ENCODE data around the gene IFIT1.
"Not testable (repeated sequence)": the region's sequence is repeated elsewhere in the genome, so short reads cannot be mapped to it uniquely, and the experiment has no call there.

Gene IFIT1

DNA sequence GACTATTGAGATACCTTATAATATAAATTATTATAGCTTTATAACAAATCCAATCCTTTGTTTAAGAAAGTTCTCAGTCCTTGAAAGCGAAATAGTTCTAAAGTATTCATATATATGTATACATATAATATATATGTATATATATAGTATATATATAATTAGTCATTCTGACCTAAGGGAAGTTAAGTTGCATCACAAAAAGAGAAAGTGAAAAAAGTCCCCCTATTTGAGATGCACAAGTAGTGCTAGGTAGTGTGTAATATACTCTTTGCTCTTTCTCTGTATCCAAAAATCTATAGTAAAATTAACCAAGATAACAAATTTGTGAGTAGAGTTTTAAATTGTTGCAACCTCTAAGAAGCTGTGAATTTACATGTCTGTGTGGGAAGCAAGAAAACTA lies 27.9 kb upstream of the IFIT1 start:
- DNase-seq (ENCODE audit: low read depth, low spot score): no peak

DNA sequence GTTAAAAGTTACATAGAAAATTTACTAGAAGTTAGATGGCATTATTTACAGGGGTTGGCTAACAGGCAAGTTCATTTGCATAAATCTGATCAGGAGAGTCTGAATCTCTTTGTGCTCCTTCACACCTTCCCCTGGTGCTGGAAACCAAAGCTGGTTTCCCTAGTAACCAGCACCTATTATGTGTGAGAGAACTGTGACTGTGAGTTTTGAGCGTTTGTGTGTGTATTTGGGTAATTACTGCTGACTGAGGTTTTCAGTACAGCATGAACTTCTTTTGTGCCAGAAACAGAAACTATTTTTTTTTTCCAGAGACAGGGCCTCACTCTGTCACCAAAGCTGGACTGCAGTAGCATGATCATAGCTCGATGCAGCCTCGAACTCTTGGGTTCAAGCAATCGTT lies 24.9 kb upstream of the IFIT1 start:
- DNase-seq (ENCODE audit: low read depth, low spot score): no peak

DNA sequence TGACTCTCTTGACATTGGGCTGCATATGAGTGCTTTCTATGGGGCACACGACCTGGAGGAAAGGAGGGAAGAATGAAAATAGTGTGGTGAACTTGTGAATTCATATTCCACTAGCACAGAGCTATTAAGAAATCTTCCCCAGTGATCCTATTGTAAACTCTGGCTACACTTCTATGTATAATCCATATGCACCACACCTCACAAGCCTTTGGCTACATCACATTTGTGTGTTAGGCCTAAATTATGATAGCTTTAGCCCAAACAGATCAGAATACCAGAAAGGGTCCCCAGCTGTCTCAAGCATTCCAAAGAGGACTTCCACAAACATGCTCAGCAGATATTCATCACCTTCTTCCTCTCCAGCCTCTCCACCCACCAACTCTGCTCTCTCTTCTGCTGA lies 24.3 kb upstream of the IFIT1 start:
- no peak for DNase-seq (ENCODE audit: low read depth, low spot score)

DNA sequence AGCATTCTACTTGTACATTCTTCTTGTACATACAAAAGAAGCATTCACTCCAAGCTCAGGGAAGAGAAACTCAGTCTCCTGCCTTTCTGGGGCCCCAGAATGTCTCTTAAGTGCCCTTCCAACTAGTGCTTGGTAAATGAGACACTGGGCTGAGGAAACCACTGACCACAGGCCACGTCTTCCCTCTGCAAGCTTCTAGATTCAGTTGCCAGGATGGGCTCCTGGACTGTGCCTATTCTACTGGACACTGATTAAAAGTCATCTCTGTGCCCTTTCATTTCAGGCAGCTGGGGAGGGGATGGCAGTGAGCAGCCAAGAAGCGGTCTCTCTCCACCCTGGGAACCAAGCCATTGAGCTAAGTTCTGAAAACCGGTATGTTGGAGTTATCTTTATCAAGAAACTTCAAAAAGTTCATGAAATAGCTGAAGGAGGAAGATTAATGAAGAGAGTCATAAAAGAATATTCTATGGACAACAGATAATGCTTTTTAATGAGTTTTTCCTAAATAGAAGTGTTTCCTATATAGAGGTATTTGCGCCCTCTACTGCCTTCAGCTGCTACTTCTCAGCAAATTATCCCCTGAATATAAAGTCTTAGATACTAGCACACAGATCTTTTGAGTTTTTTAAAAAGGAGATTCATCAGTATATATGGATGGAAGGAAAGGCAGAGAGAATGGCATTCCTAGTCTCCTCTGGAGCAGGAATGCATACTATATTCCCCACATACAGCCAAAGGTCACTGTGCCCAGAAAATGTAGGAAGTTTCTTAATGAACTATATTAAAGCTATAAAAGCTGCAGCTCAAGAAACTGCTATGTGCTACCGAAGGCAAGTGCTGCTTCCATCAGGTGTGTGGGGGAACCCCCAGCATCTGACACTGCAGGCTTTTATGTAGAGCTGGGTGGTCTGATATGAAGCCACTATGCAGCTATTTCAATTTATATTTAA lies 23.0 kb upstream of the IFIT1 start:
- no peak for DNase-seq (ENCODE audit: low read depth, low spot score)

DNA sequence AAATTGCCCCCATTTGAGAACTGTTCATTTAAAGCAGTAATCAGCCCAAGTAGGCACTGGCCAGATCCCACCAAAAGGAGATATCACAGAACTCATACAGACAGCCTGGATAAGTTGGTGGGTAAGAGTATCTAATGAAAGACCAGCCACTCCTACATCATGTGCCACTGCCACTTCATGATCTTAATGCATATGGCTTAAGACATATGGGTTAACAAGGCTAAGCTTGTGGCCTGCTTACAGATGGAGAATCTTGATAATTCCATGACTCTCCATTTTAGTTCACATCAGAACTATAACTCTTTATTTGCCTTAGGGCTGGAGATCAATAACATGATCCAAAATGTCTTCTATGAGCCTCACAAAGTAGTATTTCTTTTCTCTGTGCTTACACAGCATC lies 21.3 kb upstream of the IFIT1 start:
- DNase-seq (ENCODE audit: low read depth, low spot score): no peak

DNA sequence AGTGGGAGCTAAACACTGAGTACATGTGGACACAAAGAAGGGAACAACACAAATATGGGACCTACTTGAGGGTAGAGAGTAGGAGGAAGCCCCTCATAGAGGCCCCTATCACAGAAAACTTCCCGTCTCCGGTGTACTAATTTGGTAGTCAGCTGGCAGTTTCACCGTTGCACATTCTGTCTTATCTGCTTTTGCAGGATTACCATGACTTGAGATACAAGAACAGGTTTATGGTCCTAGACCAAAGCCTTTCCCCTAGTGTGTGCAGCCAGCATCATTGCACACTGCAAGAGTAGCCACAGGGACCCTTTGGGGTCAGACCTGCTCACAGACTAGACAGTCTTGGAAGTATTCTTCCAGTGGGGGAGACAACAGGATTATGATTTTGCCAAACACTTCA lies 20.4 kb upstream of the IFIT1 start:
- DNase-seq (ENCODE audit: low read depth, low spot score): no peak

DNA sequence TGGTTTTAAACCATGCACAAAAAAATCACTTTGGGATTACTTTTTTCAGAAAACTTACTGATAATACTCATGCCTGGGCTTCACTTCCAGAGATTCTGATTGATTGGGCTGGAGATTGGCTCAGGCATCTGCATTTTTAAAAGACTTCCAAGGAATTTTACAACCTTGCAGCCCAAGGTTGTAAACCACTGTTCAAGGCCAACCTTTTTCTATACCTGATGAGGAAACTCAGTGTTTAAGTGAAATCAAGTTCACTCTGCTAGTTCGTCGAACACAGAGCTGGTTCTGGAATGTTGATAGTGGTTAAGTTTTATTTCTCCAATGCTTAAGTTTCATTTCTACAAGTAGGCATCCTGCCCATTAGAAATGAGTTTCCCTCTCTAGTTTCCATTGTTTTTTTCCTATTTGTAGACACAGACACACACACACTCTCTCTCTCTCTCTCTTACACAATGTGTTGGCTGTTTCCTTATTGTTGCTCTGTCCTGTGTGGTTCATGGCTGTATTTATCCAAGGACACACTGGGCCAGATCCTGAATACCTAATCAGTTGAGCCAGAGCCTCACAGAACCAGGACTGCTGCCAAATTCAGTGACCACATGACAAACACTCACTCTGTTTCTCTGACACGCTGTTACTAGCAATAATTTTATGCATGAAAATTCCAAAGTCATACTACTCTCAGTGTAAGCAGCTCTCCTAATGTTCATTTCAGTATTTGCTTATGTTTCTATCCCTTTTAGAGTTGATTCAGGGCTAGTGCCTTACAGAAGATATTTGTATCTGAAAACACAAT lies 18.3 kb upstream of the IFIT1 start:
- DNase-seq (ENCODE audit: low read depth, low spot score): no peak

DNA sequence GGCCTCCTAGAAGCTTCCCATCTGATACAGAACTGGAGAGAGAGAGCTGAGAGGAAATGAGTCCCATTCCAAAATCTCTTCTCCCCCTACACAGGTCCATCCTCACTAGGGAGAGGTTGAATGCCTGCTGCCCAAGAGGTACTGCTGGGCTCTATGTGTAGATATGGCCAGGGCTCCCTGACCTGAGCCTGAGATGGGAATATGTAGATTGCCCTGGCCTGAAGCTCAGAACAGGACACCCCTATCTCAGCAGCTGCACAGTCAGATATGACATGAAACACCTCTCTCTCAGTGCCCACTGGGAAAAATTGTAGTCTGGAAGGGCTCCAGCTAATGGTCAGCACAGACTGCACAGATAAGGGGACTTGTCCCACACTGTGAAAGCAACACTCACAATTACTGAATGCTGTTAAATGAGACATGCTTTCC lies 17.7 kb upstream of the IFIT1 start:
- DNase-seq (ENCODE audit: low read depth, low spot score): no peak

DNA sequence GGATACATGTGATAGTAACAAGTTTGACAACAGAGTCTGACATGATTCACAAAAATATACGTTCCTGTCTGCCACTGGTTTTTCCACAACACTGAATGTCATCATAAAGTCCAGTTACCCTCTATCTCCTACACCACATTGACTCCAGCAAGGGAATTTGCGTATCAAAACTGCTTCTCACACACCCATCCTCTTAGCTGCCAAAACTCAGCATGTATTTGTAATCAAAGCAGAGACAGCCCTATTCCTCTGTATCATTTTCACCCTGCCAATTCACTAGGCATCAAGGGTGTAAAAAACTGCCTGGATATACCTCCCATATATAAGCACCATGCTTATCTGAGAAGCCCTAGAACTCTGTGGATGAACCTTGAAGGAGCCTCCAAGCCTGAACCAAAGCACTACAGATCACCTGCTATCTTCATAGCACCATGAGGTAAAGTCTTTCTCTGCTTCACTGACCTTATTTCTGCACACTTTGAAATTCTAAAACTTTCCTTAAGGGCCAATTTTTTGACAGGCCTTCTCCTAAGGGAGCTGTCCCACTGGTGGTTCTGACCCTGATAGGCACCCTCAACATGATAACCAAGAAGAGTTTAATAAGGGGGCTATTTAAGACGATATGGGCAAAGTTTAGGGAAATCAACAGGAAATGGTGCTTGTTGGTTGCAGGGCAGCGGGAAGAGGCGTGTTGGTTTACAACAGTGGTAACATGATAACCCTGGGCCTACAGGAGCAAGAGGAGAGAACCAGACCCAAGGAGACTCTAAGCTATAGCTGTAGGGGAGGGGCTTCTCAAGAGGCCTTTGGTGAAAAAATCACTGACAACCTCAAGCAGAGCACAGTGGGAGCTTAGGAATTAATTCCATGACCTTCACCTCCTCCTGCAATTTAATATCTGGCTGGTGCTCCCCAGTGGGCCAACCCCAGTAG lies 14.5 kb upstream of the IFIT1 start, which contains the start of gene IFIT1B:
Gene IFIT1B (plus strand): TSS at position 352 of the 933 bp plus-strand sequence. CDS start 80 bp downstream, at position 432.
- DNase-seq (ENCODE audit: low read depth, low spot score): no peak

DNA sequence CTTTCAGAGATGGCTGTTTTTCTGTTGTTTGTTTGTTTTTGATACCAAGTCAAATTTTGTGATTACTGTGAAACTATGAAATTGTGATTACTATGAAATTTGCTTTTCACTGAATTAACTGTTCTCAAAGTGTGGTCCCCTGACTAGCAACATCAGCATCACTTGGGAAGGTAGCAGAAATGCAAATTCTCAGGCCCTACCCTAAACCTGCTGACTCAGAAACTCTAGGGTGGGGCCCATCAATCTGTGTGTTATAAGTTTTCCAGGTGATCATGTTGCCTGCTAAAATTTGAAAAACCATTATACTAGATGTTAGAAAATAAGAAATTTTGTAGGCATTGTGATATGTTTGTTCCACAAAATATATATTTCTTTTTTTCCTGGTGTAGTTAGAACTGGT lies 13.3 kb upstream of the IFIT1 start:
- DNase-seq (ENCODE audit: low read depth, low spot score): no peak

DNA sequence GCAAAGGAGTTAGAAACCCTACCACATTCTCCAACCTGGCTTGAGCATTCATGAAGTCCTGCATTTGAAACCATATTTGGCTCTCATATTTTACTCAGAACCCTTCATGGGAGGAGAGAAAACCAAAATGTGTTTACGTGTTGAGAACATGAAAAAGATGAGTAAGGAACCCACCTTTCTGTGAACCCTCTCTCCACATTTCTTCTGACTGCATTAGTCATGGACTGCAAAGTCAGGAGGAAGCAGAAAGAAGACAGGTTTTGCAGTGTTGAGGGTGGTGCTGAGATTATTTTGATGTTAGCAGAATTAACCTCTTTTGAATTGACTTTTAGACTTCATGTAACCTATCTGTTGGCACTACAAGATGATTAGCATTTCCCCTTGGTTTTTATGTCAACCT lies 9.7 kb upstream of the IFIT1 start:
- DNase-seq (ENCODE audit: low read depth, low spot score): no peak

DNA sequence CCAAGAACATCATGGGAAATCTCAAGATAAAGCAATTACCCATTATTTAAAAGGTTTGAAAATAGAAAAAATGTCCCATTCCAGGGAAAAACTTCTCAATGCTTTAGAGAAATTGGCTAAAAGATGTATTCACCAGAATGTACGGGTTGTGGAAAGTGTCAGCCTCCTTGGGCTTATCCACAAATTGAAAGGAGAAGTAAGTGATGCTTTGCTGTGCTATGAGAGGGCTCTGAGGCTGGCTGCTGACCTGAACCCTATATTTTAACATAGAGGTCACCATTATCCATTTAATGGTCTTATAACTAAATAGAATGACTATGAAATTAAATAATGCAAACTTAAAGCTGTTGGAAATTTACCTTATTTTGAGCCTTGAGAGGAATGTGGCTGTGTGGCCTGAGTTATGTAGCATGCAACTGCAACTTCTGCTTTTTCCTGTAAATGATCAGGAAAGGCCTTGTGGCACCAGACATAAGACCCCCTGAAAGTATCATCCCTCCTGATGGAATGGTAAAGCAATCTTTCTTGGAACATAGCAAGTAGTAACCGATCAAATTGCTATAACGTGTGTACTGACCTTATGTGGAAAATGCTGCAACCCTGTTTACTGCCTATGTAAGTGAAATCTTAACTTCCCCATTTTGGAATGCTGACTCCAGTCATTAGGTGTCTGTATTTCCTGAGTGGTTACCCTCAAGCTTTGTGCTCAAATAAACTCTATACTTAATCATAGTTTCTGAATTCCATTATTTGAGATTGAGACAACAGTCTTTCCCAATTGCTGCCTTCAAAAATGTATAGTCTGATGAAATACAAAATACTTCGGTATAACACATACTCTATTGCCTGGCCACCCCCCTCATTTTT lies 7.7 kb upstream of the IFIT1 start:
- DNase-seq (ENCODE audit: low read depth, low spot score): no peak

DNA sequence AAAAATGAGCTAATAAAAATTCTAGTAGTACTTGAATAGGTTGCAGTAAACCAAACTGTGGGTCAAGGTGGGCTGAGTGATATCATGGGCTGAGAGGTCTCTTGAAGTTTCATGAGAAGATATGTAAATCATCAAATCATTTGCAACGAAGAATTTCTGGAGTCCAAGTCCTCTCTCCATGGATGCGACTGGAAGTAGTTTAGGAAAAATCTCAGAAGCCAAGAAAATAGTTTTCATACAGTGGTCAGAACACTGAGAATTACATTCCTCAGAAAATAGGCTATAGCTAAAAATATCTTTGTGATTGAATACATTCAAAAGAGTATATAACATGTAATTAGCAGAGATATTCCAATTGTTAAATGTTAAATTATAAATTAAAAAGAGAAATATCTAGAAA lies 3.6 kb upstream of the IFIT1 start:
- DNase-seq (ENCODE audit: low read depth, low spot score): no peak

DNA sequence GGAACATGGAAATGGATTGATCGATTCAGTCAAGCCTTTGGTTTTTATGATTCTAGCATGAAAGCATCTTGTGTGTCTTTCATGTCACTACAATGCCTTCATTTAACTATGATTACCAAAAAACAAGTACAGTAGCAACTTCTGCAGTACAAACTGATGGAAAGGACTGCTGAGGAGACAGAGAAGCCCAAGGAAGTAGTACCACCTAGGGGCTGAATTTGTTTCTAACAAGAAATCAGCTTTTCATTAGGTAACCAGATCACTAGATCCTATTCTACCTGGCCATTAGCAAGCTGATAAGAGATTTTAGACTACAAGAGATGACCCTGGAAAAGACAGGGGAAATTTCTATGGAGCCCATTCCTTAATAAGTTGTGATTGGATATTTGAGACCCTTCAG lies 3.2 kb upstream of the IFIT1 start:
- no peak for DNase-seq (ENCODE audit: low read depth, low spot score)

DNA sequence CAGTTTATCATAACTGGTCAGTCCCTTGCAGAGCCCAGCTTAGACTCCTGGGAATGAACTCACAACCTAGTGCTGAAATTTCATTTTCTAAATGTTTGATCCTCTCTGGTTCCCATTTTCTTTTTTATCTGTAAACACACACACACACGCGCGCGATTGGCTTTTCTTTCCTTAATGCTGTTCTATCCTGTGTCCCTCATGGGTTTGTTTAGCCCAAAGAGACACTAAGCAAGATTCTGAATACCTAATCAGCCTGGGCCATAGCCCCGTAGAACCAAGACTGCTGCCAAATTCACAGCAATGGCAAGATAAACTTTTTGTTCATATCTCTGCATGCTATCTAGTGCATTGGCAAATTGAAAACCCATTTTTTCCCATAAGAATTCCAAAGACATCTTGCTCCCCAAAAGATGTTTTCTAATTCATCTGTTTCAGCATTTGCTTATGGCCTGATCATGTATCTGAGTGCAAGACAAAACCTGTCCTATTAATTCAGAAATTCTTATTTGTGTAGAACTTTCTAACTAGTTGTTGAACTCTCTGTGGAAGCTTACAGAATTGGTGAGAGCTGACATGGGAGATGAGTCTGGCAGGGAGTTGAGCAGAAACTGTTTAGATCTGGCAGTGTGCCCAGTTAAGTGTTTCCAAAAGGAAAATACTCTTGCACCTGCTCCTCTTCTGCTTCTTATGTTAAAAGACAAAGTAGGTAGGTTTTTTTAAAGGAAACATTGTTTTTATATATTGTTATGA lies 1.8 kb upstream of the IFIT1 start:
- DNase-seq (ENCODE audit: low read depth, low spot score): no peak

DNA sequence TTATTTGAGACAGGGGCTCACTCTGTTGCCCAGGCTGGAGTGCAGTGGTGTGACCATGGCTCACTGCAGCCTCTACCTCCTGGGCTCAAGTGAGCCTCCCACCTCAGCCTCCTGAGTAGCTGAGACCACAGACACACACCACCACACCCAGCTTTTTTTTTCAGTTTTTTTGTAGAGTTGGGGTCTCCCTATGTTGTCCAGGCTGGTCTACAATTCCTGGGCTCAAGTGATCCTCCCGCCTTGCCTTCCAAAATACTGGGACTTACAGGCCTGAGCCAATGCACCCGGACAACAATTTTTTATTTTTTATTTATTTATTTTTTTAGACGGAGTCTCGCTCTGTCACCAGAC lies 1.2 kb upstream of the IFIT1 start:
- DNase-seq (ENCODE audit: low read depth, low spot score): not testable (repeated sequence)

DNA sequence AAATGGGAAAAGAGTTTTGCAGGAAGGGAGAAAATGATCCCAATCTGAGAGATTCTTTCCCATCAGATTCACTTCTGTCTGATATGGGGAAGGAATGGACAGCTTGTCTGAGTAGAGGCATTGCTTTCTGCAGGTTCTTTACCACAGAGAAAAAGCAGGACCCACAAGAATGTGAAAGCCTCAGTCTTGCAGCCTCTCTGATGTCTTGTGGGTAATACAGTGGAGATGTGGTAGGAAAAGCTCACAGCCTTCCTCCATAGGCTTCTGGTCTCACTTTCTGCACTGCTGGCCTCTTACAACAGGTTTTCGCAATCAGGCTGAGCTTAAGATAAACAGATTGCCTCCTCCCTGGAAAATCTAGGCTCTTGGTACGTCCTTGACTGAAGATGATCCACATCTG lies 551 bp downstream of the IFIT1 start:
- no peak for DNase-seq (ENCODE audit: low read depth, low spot score)

DNA sequence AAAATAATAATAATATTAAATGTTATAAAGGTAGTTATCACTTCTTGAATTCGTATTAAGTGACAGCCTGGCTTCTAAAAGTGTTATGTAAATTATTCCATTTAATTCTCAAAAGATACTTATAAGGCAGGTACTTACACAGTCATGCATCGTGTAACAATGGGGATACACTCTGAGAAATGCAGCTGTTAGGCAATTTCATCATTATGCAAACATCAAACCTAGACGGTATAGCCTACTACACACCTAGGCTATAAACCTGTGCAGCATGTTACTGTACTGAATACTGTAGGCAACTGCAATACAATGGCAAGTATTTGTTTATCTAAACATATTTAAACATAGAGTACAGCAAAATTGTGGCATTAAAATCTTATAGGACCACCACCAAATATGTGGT lies 1.5 kb downstream of the IFIT1 start:
- no peak for DNase-seq (ENCODE audit: low read depth, low spot score)

DNA sequence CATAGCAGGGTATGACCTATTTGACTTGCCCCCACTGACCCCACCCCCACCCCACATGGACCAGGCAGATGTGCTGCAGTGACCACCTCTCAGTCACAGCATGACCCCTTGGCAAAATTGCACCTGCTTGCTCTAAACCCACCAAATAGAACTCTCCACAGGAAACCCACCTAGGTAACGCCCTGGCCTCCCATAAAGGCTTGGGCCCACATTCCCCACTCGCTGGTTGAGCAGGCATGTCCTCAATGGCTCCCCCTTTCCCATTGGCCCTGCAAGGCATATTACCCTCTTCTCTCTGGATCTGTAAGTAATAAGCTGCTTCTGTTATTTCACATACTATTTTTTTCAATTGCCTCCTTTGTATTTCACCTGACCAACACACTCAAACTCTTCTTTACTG lies 2.7 kb downstream of the IFIT1 start:
- no peak for DNase-seq (ENCODE audit: low read depth, low spot score)
